Measurements from ENCODE around the gene CTNNA2. TPM values are rescaled to one million over a fixed set of nuclear protein-coding genes. Genes with fewer than 3 reads are reported as not detected.

Gene CTNNA2
- total and polyA plus RNA-seq, 2 of the 8 experiments (the other 6 are each of a cell fraction or from before 2014, with no cell fraction given) = 3.9 to 9.0 TPM

GRCh38 chr2:79716266-79716665 is 203.4 kb downstream of the CTNNA2 start:
- H2BK120ac ChIP-seq (replicated peaks; ENCODE audit: low read depth, low read length) = no peak overlapping the region
- CTCF ChIA-PET (ENCODE audit: partially characterized antibody) = interaction anchor here (4.9 kb wide), 1 partner anchor 139 kb away, joined by 17 read pairs; no protein-coding TSS in a partner anchor
- H3K79me2 ChIP-seq (ENCODE audit: control insufficient read depth in 1 of 2, insufficient read depth in 2 of 2, low read length in 2 of 2) = no peaks in the 10 kb centered on the region
- H3K9ac ChIP-seq (replicated peaks in 1 of 4; ENCODE audit: extremely low read depth in 1 of 4, low read depth in 3 of 4, low read length in 3 of 4) = no peak overlapping the region
- no peak overlapping the region for H4K5ac ChIP-seq (ENCODE audit: insufficient read length, low read depth, low read length)
- no peaks in the 10 kb centered on the region for H3K27me3 ChIP-seq (replicated peaks in 1 of 4; ENCODE audit: control insufficient read depth in 3 of 4, extremely low read depth in 1 of 4, insufficient read depth in 3 of 4, low read length in 3 of 4)
- no peak overlapping the region for H2BK15ac ChIP-seq (ENCODE audit: low read length)
- H3K4me3 ChIP-seq (ENCODE audit: extremely low read depth in 1 of 4, insufficient read depth in 2 of 4, low read depth in 3 of 4, low read length in 4 of 4) = no peak overlapping the region
- H2AK5ac ChIP-seq (ENCODE audit: low read depth, low read length) = 0 out of 2 replicates have a peak overlapping the region, but pooled peaks have one; percentile 9
- no peaks in the 10 kb centered on the region for H3K23me2 ChIP-seq (ENCODE audit: low read depth, low read length)
- H3K4me1 ChIP-seq (replicated peaks in 1 of 4; ENCODE audit: control insufficient read depth in 3 of 4, insufficient read depth in 4 of 4, low read length in 3 of 4) = peaks cover 0 to 4% (median 1%) of the 10 kb centered on the region in 4 experiments; a peak in 1 of 7 replicates
- POLR2A ChIA-PET (ENCODE audit: partially characterized antibody) = no interaction called here
- H2BK12ac ChIP-seq (ENCODE audit: low read depth, low read length) = peak overlapping the region; percentile 85; the same call in 1 of the 2 replicates
- no peaks in the 10 kb centered on the region for H3K79me1 ChIP-seq (ENCODE audit: low read depth, low read length)
- H3K4ac ChIP-seq (replicated peaks; ENCODE audit: insufficient read length, low read depth, low read length) = no peak overlapping the region
- H2AFZ ChIP-seq (ENCODE audit: low read length) = 0 out of 2 replicates have a peak overlapping the region, but pooled peaks have one; percentile 51
- H3K23ac ChIP-seq (ENCODE audit: insufficient read length) = no peak overlapping the region
- DNase-seq (ENCODE audit: low read depth in 1 of 2, low spot score in 2 of 2) (no peak), FAIRE-seq (no peak)
- no peaks in the 10 kb centered on the region for H3K36me3 ChIP-seq (ENCODE audit: control insufficient read depth in 2 of 4, insufficient read depth in 4 of 4, low read length in 3 of 4)
- no peak overlapping the region for H4K91ac ChIP-seq (replicated peaks; ENCODE audit: insufficient read length, low read length)
- H3K9me3 ChIP-seq (ENCODE audit: insufficient read depth in 2 of 2, low read depth in 1 of 2, low read length in 1 of 2) = no peaks in the 10 kb centered on the region
- H3K56ac ChIP-seq (replicated peaks; ENCODE audit: insufficient read length, low read depth, low read length) = no peak overlapping the region
- no peak overlapping the region for H2BK5ac ChIP-seq (ENCODE audit: low read depth, low read length)
- H3K14ac ChIP-seq (ENCODE audit: insufficient read length) = peak overlapping the region; percentile 80
- H3K27ac ChIP-seq (ENCODE audit: low read depth, low read length) = no peak overlapping the region
- H4K20me1 ChIP-seq (replicated peaks in 1 of 2; ENCODE audit: control insufficient read depth in 1 of 2, insufficient read depth in 2 of 2, low read length in 2 of 2) = no peaks in the 10 kb centered on the region
- H2BK20ac ChIP-seq (ENCODE audit: low read length) = no peak overlapping the region
- no peak overlapping the region for H3K18ac ChIP-seq (ENCODE audit: extremely low read depth, low read length)
- no peak overlapping the region for H4K8ac ChIP-seq (ENCODE audit: extremely low read depth, insufficient read depth, low read length)
- WGBS, 2 experiments (ENCODE audit: extremely low coverage in 1 of 2, insufficient coverage in 1 of 2, insufficient read length in 1 of 2, insufficient replicate concordance in 2 of 2, low coverage in 1 of 2, low lambda C conversion rate in 2 of 2, missing lambda C conversion rate in 1 of 2) = 93% methylated on average over 4 of the region's 4 CpGs; no CpG with 5 or more reads in 1 of the 2 experiments
- TF ChIP-seq TEAD4 (IDR thresholded peaks at IDR 0.05; ENCODE audit: low read depth, low read length) = no peak
- no peak for TF ChIP-seq USF2 (IDR thresholded peaks at IDR 0.05; ENCODE audit: low read length)
- TF ChIP-seq HDAC6 (IDR thresholded peaks at IDR 0.05; ENCODE audit: low read depth, low read length) = no peak
- TF ChIP-seq KDM5A (IDR thresholded peaks at IDR 0.05; ENCODE audit: low read length) = no peak
- TF ChIP-seq SUZ12 (IDR thresholded peaks at IDR 0.05; ENCODE audit: low read length) = no peak
- TF ChIP-seq CBX5 (IDR thresholded peaks at IDR 0.05; ENCODE audit: low read depth, low read length) = no peak
- no peak for TF ChIP-seq BCL11A (IDR thresholded peaks at IDR 0.05; ENCODE audit: low read depth in 2 of 2, low read length in 2 of 2)
- no peak for TF ChIP-seq BACH1 (IDR thresholded peaks at IDR 0.05; ENCODE audit: low read length)
- TF ChIP-seq MAFK (IDR thresholded peaks at IDR 0.05; ENCODE audit: low read depth, low read length) = no peak
- no peak overlapping the region for H3K4me2 ChIP-seq (ENCODE audit: insufficient read depth in 1 of 2, low read depth in 2 of 2, low read length in 2 of 2)

Measured in H1 (cell line).